ENCODE data around the gene AIM2. TPM values are rescaled to one million over a fixed set of nuclear protein-coding genes. Genes with fewer than 3 reads are reported as not detected.

Gene AIM2, protein sequence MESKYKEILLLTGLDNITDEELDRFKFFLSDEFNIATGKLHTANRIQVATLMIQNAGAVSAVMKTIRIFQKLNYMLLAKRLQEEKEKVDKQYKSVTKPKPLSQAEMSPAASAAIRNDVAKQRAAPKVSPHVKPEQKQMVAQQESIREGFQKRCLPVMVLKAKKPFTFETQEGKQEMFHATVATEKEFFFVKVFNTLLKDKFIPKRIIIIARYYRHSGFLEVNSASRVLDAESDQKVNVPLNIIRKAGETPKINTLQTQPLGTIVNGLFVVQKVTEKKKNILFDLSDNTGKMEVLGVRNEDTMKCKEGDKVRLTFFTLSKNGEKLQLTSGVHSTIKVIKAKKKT
- not detected in 2 replicates for total RNA-seq

DNA sequence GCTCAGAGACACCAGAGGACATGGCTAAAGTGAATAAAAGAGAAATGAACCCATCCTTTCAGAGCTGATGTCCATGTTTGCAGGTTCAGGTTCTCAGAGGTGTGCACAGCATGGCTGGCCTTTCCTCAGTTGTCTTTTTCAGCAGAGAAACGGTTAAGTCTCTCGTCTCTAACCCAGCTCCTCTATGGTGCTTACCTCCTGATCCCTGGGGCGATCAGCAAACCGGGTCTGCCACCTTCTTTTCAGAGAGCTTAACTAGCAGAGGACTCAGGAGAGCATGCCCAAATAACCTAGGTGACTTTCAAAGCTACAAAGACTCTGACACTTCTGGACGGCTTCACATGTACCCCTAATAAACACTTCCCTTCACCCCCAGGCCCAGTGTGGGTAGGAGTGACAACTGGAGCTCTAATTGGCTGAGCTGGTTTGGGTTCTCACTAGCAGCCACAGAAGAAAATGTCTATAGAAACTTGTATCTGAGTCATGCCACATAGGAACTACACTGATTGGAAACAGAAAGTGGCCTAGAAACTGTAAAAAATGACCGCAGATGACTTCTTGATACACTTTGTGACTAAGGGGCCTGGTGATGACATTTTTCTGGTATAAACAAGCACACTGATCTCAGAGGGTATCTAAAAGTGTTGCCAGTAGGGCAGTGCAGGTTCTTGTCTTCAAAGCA, at the start of gene AIM2:
Gene AIM2 (minus strand): TSS at position 329 of the 682 bp plus-strand sequence. CDS start 3,267 bp downstream, outside the sequence.

Other genes with a start within 250 kb of the AIM2 start
- not detected in 2 replicates for gene MNDA, start 245.4 kb downstream of the AIM2 start, total RNA-seq
- not detected in 2 replicates for gene PYHIN1, start 145.2 kb downstream of the AIM2 start, total RNA-seq
- gene IFI16, start 66.9 kb downstream of the AIM2 start, total RNA-seq, result 48.9 and 69.9 TPM in 2 replicates
- gene CADM3, start 94.8 kb upstream of the AIM2 start, total RNA-seq, result 0.26 and 1.2 TPM in 2 replicates
- gene ACKR1, start 128.1 kb upstream of the AIM2 start, total RNA-seq, result not detected in 2 replicates
- gene FCER1A, start 225.6 kb upstream of the AIM2 start, total RNA-seq, result not detected in 2 replicates

All from articular chondrocyte of knee joint (primary cell).